Retinal pigment epithelial cell (primary cell): ENCODE results near the gene BRIP1.

Experiments used
- DNase-seq: peaks from one replicate; pipeline ENCODE4 v3.0.0-alpha.2; 2010; ENCODE audit warnings: low read depth
- H3K4me3 ChIP-seq: 2 replicates; pipeline ENCODE4 v1.5.1; 2011; ENCODE audit warnings: mild to moderate bottlenecking, low read length, control low read depth, moderate library complexity
- TF ChIP-seq, protein P1 (sequence below): conservative IDR thresholded peaks from 2 replicates; pipeline ENCODE4 v1.5.1; 2011; ENCODE audit warnings: low read depth, low read length, control low read depth, inconsistent platforms

The BRIP1 gene

DNA sequence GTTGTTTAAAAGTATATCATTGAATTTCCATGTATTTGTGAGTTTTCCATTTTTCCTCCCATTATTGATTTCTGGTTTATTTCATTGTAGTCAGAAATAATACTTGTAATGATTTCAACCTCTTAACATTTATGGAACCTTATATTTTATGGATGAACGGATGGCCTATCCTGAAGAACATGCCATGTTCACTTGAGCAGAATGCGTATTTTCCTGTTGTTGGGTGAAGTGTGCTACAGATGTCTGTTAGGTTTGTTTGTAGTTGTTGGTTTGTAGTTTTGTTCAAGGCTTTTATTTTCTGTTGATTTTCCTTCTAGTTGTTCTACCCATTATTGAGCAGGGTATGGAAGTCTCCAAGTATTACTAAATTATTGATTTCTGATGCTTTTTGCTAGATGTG lies 165.1 kb downstream of the BRIP1 start:
- H3K4me3 ChIP-seq = no peak overlapping the region
- no peak for DNase-seq
- TF ChIP-seq, protein P1, sequence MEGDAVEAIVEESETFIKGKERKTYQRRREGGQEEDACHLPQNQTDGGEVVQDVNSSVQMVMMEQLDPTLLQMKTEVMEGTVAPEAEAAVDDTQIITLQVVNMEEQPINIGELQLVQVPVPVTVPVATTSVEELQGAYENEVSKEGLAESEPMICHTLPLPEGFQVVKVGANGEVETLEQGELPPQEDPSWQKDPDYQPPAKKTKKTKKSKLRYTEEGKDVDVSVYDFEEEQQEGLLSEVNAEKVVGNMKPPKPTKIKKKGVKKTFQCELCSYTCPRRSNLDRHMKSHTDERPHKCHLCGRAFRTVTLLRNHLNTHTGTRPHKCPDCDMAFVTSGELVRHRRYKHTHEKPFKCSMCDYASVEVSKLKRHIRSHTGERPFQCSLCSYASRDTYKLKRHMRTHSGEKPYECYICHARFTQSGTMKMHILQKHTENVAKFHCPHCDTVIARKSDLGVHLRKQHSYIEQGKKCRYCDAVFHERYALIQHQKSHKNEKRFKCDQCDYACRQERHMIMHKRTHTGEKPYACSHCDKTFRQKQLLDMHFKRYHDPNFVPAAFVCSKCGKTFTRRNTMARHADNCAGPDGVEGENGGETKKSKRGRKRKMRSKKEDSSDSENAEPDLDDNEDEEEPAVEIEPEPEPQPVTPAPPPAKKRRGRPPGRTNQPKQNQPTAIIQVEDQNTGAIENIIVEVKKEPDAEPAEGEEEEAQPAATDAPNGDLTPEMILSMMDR = no peak

DNA sequence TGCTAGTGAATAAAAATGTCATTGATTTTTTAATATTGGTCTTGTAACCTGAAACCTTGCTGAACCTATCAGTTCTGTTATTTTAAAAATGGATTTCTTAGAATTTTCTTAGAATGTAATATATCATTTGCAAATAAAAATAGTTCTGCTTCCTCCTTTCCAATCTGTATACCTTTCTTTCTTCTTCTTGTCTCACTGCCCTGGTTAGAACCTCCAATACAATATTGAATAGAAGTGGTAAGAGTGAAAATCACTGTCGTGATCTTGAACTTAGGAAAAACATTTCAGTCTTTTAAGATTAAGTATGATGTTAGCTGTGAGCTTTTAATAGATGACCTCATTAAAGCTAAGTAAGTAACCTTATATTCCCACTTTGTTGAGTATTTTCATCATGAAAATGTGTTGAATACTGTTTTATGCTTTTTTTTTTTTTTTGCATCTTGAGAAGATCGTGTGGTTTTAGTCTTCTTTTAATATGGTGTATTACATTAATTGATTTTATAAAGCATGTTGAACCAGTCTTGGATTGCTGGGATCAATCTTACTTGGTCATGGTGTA lies 167.5 kb downstream of the BRIP1 start:
- no peak for DNase-seq

DNA sequence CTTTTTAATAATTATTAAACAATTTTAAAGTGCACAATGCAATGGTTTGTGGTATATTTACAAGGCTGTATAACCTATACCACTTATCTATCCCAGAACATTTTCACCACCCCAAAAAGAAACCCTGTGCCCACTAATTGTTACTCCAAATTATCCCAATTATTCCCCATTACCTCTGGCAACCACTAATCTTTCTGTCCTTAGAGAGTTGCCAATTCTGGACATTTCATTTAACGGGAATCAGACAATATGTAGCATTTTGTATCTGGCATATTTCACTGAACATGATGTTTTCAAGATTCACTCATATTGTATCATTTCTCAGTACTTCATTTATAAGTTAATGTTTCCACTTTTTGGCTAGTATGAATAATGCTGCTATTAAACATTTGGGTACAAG lies 169.2 kb downstream of the BRIP1 start:
- TF ChIP-seq, protein P1 = no peak
- H3K4me3 ChIP-seq = no peak overlapping the region
- no peak for DNase-seq

More for the DNA sequence above, 167.5 kb downstream of the BRIP1 start:
- H3K4me3 ChIP-seq = no peak overlapping the region
- TF ChIP-seq, protein P1 = no peak

DNA sequence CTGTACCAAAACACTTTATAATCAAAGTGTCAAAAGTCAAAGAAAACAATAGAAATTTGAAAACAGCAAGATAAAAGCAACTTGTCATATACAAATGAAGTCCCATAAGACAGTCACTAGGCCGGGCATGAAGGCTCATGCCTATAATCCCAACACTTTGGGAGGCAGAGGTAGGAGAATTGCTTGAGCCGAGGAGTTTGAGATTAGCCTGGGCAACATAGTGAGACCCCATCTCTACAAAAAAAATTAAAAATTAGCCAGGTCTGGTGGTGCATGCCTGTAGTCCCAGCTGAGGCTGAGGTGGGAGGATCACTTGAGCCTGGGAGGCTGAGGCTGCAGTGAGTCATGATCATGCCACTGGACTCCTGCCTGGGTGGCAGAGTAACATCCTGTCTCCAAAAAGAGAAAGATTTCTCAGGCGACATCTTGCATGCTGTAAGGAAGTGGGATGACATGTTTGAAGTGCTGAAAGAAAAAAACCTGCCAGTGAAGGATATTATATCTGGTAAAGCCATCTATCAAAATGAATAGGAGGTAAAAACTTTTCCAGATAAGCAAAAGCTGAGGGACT lies 173.6 kb downstream of the BRIP1 start:
- no peak for DNase-seq
- TF ChIP-seq, protein P1 = no peak
- no peak overlapping the region for H3K4me3 ChIP-seq

DNA sequence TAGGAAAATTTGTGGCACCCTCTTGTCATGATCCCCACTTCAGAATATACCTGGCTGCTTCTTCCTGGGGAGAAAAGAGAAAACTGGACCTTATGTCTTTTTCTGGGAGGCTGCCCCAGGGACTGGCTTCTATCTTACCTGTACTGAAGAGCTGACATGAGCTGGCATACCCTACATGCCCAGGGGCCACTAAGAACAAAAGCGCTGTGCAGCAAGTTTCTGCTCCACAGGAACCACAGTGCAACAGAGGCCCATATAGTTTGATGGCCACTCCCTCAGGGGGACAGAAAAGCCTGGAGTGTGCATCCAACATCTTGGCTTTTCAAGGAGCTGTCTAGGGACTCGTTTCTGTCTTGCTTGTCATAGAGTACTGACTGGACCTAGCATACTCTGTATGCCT lies 175.6 kb downstream of the BRIP1 start:
- H3K4me3 ChIP-seq = no peak overlapping the region
- TF ChIP-seq, protein P1 = no peak

DNA sequence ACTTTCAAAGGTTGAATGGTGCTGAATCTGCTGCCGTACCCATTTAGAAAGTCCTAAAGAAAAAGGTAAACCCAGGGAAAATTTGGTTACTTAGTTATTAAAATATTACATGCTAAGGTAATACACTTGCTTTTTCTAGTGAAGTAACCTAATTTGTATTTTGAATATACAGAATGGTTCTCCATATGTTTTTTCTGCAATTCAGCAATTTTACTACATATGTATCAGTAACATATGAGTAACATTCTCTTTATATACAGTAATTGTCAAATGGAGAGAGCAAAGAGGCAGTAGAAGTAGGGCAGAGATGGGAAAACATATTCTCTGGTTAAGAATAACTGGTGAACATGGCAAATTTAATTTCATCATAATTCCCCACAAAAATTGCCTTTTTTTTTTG lies 177.2 kb downstream of the BRIP1 start:
- DNase-seq = no peak
- TF ChIP-seq, protein P1 = no peak
- no peak overlapping the region for H3K4me3 ChIP-seq

More for the DNA sequence above, 175.6 kb downstream of the BRIP1 start:
- no peak for DNase-seq

DNA sequence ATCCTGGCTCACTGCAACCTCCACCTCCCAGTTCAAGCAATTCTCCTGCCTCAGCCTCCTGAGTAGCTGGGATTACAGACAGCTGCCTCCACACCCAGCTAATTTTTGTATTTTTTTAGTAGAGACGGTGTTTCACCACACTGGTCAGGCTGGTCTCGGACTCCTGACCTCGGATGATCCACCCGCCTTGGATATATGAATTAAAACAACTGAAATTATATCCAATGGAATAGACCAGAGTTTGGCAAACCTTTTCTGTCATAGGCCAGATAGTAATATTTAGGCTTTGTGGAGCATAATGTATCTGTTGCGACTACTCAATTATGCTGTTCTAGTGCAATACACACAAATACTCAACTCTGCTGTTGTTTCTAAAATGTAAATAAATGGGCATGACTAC lies 178.5 kb downstream of the BRIP1 start:
- no peak for DNase-seq
- TF ChIP-seq, protein P1 = no peak
- H3K4me3 ChIP-seq = no peak overlapping the region
